Activated CD4-positive, alpha-beta T cell treated with anti-CD3 and anti-CD28 coated beads, Interleukin-2, amount 50 U/mL, for 16 hours (primary cell): ENCODE measurements around the gene SPRR1A.
"Not testable (repeated sequence)": the region's sequence is repeated elsewhere in the genome, so short reads cannot be mapped to it uniquely, and the experiment has no call there.

Experiments
- DNase-seq: peaks from one replicate; pipeline ENCODE4 v3.0.0-alpha.2; 2020

SPRR1A gene

GRCh38 chr1:152976688-152977087 is 7.2 kb upstream of the SPRR1A start:
- DNase-seq: no peak

GRCh38 chr1:152977614-152978013 is 6.3 kb upstream of the SPRR1A start:
- DNase-seq: no peak

GRCh38 chr1:152980676-152981075 is 3.2 kb upstream of the SPRR1A start:
- no peak for DNase-seq

DNA sequence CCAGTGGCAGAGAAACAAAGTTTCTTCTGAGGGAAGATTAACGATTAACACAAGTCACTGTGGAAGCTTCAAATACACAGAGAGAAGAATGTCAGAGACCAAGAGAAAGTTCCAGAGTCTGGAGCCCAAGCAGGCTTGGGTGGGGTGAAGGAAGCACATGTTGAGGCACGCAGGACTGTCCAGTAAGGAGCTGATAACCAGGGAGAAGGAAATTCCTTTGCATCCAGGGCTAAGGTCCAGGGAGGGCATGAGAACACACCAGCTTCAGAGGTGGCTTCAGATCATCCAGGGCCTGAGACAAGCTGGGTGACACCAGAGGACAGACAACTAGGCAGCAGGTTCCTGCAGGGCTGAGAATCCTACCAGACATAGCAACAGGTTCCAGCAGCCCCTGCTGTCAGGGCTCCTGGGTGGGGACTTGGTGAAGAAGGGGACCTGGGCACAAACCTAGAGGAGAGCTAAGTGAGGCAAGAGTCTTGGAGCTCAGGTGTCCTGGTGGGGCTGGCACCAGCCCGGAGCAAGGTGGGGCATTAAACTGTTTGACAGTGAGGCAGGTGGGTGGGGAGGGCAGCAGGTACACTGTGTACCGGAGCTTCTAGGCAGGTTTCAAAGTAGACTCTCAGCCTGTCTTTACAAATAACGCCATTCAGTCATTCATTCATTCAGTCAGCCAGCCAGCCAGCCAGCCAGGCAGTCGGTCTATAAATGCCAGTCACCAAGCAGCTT is 2.6 kb upstream of the SPRR1A start:
- no peak for DNase-seq

- no peak for DNase-seq
Measured at GRCh38 chr1:152982076-152982475, 1.8 kb upstream of the SPRR1A start.

DNA sequence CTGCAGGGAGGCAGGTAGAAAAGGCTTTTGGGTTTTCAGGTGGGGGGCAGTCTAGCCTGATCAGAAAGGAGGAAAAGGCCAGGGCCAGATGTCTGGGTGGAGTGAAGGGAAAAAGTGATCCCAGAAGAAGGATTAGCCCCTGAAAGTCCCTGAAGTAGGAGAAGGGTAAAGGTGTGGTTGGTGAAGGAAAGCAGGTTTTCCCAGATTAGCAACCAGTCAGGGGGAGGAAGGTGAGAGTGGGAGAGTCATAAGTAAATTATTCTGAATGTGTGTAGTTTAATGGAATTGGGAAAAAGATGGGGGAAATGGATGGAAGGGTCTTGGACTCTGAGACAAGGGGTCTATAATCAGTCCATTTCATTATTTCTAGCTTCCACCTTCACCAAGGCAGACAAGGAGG is 647 bp upstream of the SPRR1A start:
- DNase-seq: no peak

DNA sequence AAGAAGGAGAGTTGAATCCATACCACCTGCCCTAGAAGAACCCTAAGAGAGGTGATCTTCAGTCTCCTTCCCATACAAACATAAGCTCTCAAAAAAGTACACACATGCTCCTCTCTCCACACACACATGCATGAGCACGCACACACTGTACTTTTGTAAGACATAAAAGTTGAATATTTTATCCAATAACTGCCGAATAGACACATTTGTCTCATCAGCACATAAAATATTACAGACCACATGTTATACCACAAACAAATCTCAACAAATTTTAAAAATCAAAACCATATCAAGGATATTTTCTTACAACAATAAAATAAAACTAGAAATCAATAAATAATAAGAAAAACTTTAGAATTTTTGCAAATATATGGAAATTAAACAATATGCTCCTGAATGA is 2.7 kb downstream of the SPRR1A start:
- DNase-seq: no peak

DNA sequence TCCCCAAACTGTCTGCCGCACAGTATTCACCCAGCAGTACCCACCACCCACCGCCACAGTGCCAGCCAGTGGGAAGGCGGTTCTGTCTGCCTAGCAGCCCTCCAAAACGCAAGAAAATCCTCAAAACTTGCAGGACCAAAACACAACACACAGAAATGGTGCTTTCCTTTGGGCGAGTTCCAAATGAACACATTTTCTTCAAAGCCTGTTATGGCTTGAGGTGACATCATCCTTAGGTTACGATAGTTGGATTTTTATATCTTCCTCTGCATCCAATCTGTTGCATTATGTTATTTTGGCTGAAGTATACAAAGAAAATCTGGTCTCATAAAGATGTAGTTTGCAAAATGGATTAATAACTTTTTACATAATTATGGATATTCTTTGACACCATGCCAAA is 9.3 kb downstream of the SPRR1A start:
- DNase-seq: no peak

DNA sequence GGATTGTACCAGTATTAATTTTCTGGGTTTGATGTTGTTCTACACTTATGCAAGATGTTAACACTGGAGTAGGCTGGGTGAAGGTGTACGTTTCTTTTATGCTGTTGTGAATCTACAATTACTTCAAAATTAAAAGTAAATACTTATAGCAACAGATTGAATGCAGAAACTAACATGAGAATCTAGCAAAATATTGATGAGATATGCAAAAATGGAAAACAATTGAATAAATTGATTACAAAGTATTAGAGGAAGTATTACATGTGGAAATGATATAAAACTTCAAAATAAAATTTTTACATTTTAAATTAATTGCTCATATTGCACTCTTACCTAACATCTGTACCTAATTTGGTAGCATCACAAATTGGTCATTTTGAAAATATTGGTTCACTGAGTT is 12.0 kb downstream of the SPRR1A start:
- no peak for DNase-seq

GRCh38 chr1:152996633-152997400 is 12.9 kb downstream of the SPRR1A start:
- no peak for DNase-seq

DNA sequence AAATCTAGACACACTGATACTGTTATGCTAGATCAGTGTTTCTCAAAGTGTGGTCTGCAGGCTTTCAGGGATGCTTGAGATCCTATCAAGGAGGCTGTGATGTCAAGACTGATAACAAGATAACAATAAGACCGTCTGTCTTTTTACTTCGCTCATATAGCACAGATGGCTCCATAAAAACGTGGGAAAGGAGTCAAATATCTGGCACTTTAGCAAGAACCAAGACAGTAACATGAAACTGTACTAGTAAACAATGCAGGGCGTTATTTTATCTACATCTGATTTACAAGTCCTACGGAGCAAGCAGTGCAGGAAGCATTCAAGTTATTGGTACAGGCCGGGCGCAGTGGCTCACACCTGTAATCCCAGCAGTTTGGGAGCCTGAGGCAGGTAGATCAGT is 14.0 kb downstream of the SPRR1A start:
- no peak for DNase-seq

GRCh38 chr1:152998476-152998875 is 14.6 kb downstream of the SPRR1A start:
- no peak for DNase-seq

DNA sequence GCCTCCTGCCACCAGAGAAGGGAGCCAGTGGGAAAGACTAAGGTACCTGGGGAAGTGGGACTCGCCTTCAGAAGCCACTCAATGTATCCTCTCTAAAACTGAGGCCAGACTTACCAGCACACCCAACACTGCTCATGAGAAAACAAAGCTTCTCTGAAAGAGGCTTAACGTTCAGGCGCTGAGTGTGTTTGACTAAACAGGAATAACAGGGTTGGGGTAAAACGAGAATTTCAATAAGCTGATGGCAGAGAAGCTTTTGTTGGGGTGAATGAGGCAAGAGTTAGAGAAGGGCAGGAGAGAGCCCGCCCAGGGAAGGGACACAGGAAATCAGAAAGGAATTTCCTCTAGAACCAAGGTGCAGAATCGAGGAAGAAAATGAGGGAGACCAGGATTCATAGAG is 15.9 kb downstream of the SPRR1A start:
- no peak for DNase-seq

DNA sequence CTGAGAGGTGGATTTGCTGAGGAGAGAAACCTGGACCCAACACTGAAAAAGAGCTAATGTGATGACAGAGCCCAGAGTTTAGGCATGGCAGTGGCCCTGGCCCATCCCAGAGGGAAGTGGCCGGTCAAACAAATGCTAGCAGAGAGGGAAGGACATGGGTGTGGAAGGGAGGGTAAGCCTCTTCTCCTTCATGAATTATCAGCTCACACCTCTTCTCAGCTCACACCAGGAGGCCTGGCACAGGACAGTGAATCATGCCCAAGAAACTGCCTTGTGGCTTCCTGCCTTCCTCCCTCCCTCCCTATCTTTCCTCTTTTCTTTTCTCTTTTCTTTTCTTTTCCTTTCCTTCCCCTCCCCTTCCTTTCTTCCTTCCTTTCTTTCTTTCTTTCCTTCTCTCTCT is 16.4 kb downstream of the SPRR1A start:
- no peak for DNase-seq

DNA sequence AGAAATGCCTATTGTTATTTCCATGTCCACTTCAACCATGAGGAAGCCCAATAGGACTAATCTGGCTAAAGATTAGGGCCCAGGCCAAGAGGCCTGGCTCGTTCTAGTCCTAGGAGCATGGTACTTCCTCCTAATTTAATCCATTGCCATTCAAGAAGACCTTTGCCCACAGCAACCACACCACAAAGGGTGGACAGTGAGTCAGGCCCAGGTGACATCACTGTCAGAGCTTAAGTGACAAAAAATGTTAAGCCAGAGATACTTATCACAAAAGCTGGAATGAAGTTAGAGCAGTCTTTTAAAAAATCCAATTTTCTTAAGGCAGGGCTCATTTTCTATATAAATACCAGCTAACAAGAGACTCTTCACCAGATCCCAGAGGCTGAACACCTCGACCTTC is 17.5 kb downstream of the SPRR1A start, which contains the start of gene SPRR3:
Gene SPRR3, plus strand, starts transcription at position 368 of the 400 bp plus-strand sequence. CDS start 1,272 bp downstream, outside the sequence.
- DNase-seq: no peak

DNA sequence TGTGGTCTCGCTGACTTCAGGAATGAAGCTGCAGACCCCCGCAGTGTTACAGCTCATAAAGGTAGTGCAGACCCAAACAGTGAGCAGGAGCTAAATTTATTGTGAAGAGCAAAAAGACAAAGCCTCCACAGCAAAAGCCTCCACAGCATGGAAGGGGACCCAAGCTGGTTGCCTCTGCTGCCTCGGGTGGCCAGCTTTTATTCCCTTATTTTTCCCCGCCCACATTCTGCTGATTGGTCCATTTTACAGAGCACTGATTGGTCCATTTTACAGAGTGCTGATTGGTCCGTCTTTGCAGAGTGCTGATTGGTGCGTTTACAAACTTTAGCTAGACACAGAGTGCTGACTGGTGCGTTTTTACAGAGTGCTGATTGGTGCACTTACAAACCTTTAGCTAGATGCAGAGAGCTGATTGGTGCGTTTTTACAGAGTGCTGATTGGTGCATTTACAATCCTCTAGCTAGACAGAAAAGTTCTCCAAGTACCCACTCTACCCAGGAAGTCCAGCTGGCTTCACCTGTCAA is 27.4 kb downstream of the SPRR1A start:
- DNase-seq: not testable (repeated sequence)

DNA sequence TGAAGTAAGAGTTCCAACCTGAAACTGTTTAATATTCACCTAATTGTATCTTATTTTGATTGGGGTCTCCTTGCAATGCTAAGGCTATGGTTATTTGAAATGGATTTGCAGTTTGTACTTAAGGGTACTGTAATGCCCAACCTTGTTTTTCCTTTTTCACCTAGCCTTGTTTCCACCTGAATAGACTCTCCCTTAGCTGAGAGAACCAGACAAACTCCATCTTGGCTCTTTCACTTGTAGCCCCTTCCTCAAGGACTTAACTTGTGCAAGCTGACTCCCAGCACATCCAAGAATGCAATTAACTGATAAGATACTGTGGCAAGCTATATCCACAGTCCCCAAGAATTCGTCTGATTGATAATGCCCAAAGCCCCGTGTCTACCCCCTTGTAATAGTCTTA is 37.9 kb downstream of the SPRR1A start:
- not testable (repeated sequence) for DNase-seq

GRCh38 chr1:153022340-153022739 is 38.5 kb downstream of the SPRR1A start:
- not testable (repeated sequence) for DNase-seq

DNA sequence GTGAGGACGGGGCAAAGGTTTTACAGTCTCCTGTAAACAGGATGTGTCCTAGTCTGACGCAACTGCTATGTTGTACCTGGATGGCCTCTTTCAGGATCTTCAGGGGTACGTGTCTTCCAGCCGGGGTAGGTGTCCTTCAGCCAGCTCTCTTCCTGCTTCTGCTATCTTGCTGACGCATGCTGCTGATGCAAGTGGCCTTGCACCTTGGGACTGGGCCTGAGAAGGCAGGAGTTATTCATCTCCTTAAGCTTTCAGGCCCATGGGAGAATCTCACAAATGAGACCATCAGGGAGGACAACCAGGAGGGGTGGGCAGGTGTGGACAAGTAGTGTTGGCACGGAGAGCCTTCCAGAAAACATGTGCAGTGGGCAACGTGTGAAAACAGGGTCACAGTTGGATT is 39.2 kb downstream of the SPRR1A start:
- DNase-seq: no peak

- no peak for DNase-seq
Measured at GRCh38 chr1:153024413-153024812, 40.5 kb downstream of the SPRR1A start.

GRCh38 chr1:153025797-153026196 is 41.9 kb downstream of the SPRR1A start:
- no peak for DNase-seq

DNA sequence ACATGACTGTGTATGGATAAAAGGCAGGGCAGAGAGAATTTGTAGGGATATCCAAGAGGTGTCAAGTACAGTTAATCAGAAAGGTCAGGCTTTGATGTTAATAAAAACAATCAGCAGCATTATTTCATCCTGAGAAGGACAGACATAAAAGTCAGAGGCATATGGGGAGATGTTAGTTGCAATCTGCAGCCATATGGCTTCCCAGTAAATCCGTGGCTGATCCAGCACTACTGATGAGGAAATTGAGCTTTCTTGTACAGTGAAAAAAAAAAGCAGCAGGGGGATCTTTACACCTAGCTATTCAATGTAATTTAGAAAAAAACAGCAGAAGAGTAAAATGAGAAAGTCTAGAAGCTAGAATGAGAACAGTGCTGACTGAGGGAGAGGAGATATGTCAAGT is 44.9 kb downstream of the SPRR1A start:
- no peak for DNase-seq

DNA sequence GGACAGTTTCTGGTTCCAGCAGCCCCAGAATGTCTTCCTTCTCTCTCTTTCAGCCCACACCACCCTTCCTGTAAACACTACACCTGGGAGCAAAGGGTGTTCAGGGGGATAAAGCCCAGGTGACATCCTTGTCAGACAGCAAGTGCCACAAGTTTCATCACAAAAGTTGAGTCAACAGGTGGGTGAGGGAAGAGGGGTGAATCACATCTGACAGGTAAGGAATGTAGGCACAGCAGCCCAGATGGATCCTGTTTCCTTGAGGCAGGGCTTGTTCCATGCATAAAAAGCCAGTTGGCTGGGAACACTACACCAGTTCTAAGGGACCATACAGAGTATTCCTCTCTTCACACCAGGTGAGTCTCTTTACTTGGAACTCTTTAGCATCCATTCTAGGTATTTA is 47.0 kb downstream of the SPRR1A start, which contains the start of gene SPRR1B:
Gene SPRR1B, plus strand, starts transcription at position 309 of the 400 bp plus-strand sequence. CDS start 1,143 bp downstream, outside the sequence.
- no peak for DNase-seq

DNA sequence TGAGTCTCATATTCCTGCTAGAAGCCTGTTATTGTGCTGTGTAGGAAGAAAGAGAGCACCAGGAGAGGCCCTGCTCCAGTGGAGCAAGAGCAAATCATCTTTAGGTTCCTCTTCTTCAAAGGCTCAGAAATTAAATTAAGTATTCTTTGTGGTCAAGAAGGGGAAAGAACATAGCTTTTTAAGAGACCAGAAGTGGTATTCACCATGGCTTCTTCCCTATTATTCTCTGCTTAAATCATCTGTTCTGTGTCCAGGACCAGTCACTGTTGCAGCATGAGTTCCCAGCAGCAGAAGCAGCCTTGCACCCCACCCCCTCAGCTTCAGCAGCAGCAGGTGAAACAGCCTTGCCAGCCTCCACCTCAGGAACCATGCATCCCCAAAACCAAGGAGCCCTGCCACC is 48.2 kb downstream of the SPRR1A start:
- no peak for DNase-seq
